Activated CD4-positive, alpha-beta T cell treated with anti-CD3 and anti-CD28 coated beads for 36 hours (primary cell): Measurements from ENCODE around the gene PARD6B. TPM values are rescaled to one million over a fixed set of nuclear protein-coding genes. Genes with fewer than 3 reads are reported as not detected.
A peak's percentile ranks its signal among the peaks of the same experiment; 100 is the strongest.

ENCODE experiments used
- ATAC-seq: fragments of 200-7000 bp; cut with Tn5 transposase; one replicate; pipeline ENCODE4 v1.10.0; 2021; ENCODE audit warnings: mild to moderate bottlenecking, moderate library complexity
- CTCF ChIA-PET: fragments of 350-600 bp; sonication (Branson Sonifier 250); formaldehyde crosslinking; loops from one replicate; lab custom pipeline; 2021; ENCODE audit warnings: antibody characterized with exemption; lab: Charles Lee
- POLR2A ChIA-PET: fragments of 350-600 bp; sonication (Branson Sonifier 250); formaldehyde crosslinking; loops from one replicate; lab custom pipeline; 2021; ENCODE audit warnings: antibody characterized with exemption, inconsistent platforms; lab: Charles Lee
- DNase-seq: peaks from one replicate; pipeline ENCODE4 v3.0.0-alpha.2; 2020
- H3K27ac Mint-ChIP-seq: one replicate; pipeline ENCODE4 v1.8.0; 2021; ENCODE audit warnings: mixed read lengths
- H3K27me3 Mint-ChIP-seq: one replicate; pipeline ENCODE4 v1.8.0; 2021; ENCODE audit warnings: mixed read lengths
- H3K36me3 Mint-ChIP-seq: one replicate; pipeline ENCODE4 v1.8.0; 2021; ENCODE audit warnings: low read depth, mixed read lengths
- H3K4me1 Mint-ChIP-seq: one replicate; pipeline ENCODE4 v1.8.0; 2021; ENCODE audit warnings: mixed read lengths
- H3K4me3 Mint-ChIP-seq: one replicate; pipeline ENCODE4 v1.8.0; 2021; ENCODE audit warnings: mild to moderate bottlenecking, moderate library complexity, mixed read lengths
- H3K9me3 Mint-ChIP-seq: one replicate; pipeline ENCODE4 v1.8.0; 2021; ENCODE audit warnings: low read depth, mixed read lengths
- intact Hi-C, 2 experiments: fragments of 100-400 bp; cut with DNase I in 1 of 2; cut with micrococcal nuclease in 1 of 2; formaldehyde crosslinking; loops; one replicate each; pipeline versions ENCODE4 v1.14.2 to v1.15.1; 2022 to 2024; cut with DNase I, micrococcal nuclease
- total RNA-seq, 2 experiments: library from RNA; stranded (reverse); gene quantifications; one replicate each; pipeline ENCODE4 v1.2.3, GENCODE V29; 2021

PARD6B gene
- total RNA-seq, 2 experiments from 2014 or later, result 4.9 to 6.2 TPM

GRCh38 chr20:50734730-50735679 is 3.6 kb downstream of the PARD6B start:
- no peaks in the 10 kb centered on the region for H3K9me3 Mint-ChIP-seq
- ChIA-PET POLR2A (interaction anchor here (0.7 kb wide), 1 partner anchor 294 kb away, joined by 3 read pairs; no protein-coding TSS in a partner anchor), CTCF (interaction anchor here (0.9 to 1.8 kb wide), 2 partner anchors 13 to 15 kb away, joined by 3 to 4 read pairs; no protein-coding TSS in a partner anchor)
- no peaks in the 10 kb centered on the region for H3K27me3 Mint-ChIP-seq
- no peak overlapping the region for H3K27ac Mint-ChIP-seq
- H3K4me3 Mint-ChIP-seq, result no peak overlapping the region
- H3K36me3 Mint-ChIP-seq, result peaks cover 4% of the 10 kb centered on the region
- ATAC-seq (no peak), DNase-seq (no peak)
- peaks cover 36% of the 10 kb centered on the region for H3K4me1 Mint-ChIP-seq
- intact Hi-C loops, result loop anchor here in 1 of 2 experiments (10.0 kb wide), 1 partner anchor 540 kb away; the partner anchor contains the start of gene CEBPB

GRCh38 chr20:50735813-50736212 is 4.4 kb downstream of the PARD6B start:
- H3K4me3 Mint-ChIP-seq, result no peak overlapping the region
- ATAC-seq (no peak), DNase-seq (no peak)
- intact Hi-C loops, result loop anchor here in 1 of 2 experiments (10.0 kb wide), 1 partner anchor 541 kb away; the partner anchor contains the start of gene CEBPB
- CTCF ChIA-PET, result interaction anchor here (1.8 kb wide), 1 partner anchor 14 kb away, joined by 4 read pairs; no protein-coding TSS in a partner anchor
- H3K9me3 Mint-ChIP-seq, result no peaks in the 10 kb centered on the region
- H3K27me3 Mint-ChIP-seq, result no peaks in the 10 kb centered on the region
- H3K4me1 Mint-ChIP-seq, result peaks cover 31% of the 10 kb centered on the region
- no peak overlapping the region for H3K27ac Mint-ChIP-seq
- H3K36me3 Mint-ChIP-seq, result peaks cover 4% of the 10 kb centered on the region
- POLR2A ChIA-PET, result no interaction called here

- intact Hi-C loops, result loop anchor here in 1 of 2 experiments (10.0 kb wide), 1 partner anchor 543 kb away; the partner anchor contains the start of gene CEBPB
- H3K9me3 Mint-ChIP-seq, result no peaks in the 10 kb centered on the region
- no peaks in the 10 kb centered on the region for H3K27me3 Mint-ChIP-seq
- H3K4me1 Mint-ChIP-seq, result peaks cover 34% of the 10 kb centered on the region
- no peak for ATAC-seq
- H3K27ac Mint-ChIP-seq, result no peak overlapping the region
- ChIA-PET POLR2A (interaction anchor here (0.6 kb wide), 2 partner anchors 24 to 231 kb away, joined by 3 read pairs; no protein-coding TSS in a partner anchor), CTCF (interaction anchor here (1.1 kb wide), 1 partner anchor 8 kb away, joined by 3 read pairs; no protein-coding TSS in a partner anchor)
- H3K36me3 Mint-ChIP-seq, result peaks cover 4% of the 10 kb centered on the region
- no peak for DNase-seq
- no peak overlapping the region for H3K4me3 Mint-ChIP-seq
Observed at GRCh38 chr20:50737352-50737751, 6.0 kb downstream of the PARD6B start.

GRCh38 chr20:50743087-50743486 is 11.7 kb downstream of the PARD6B start:
- H3K27ac Mint-ChIP-seq, result no peak overlapping the region
- peaks cover 7% of the 10 kb centered on the region for H3K36me3 Mint-ChIP-seq
- H3K27me3 Mint-ChIP-seq, result no peaks in the 10 kb centered on the region
- no peaks in the 10 kb centered on the region for H3K9me3 Mint-ChIP-seq
- no peak overlapping the region for H3K4me3 Mint-ChIP-seq
- peaks cover 44% of the 10 kb centered on the region for H3K4me1 Mint-ChIP-seq
- DNase-seq (no peak), ATAC-seq (no peak)
- intact Hi-C loops, result no loop called here
- ChIA-PET CTCF (interaction anchor here (0.7 to 1.0 kb wide), 2 partner anchors 12 to 99 kb away, joined by 3 read pairs; partner anchors contain the start of gene PARD6B), POLR2A (no interaction called here)

GRCh38 chr20:50744143-50744792 is 12.9 kb downstream of the PARD6B start:
- Mint-ChIP-seq H3K27ac (peak overlapping the region; percentile 71), H3K4me1 (peaks cover 46% of the 10 kb centered on the region), H3K9me3 (no peaks in the 10 kb centered on the region), H3K4me3 (no peak overlapping the region), H3K27me3 (no peaks in the 10 kb centered on the region), H3K36me3 (peaks cover 6% of the 10 kb centered on the region)
- intact Hi-C loops, result no loop called here
- no peak for ATAC-seq
- peak; percentile 40 for DNase-seq
- ChIA-PET CTCF (interaction anchor here (2.2 kb wide), 1 partner anchor 15 kb away, joined by 11 read pairs; no protein-coding TSS in a partner anchor), POLR2A (no interaction called here)

- ATAC-seq (peak; percentile 3), DNase-seq (no peak)
- Mint-ChIP-seq H3K4me1 (peaks cover 43% of the 10 kb centered on the region), H3K9me3 (no peaks in the 10 kb centered on the region), H3K27ac (peak overlapping the region; percentile 80), H3K4me3 (no peak overlapping the region), H3K27me3 (no peaks in the 10 kb centered on the region), H3K36me3 (peaks cover 9% of the 10 kb centered on the region)
- ChIA-PET POLR2A (interaction anchor here (0.6 to 1.3 kb wide), 2 partner anchors 21 to 189 kb away, joined by 4 to 6 read pairs; no protein-coding TSS in a partner anchor), CTCF (interaction anchor here (0.6 to 2.2 kb wide), 8 partner anchors 10 to 49 kb away, joined by 3 to 11 read pairs (median 5); partner anchors contain the start of genes BCAS4 and PARD6B)
- intact Hi-C loops, result loop anchor here (1.0 to 5.0 kb wide), 3 partner anchors 13 to 558 kb away; partner anchors contain the start of gene PARD6B (in 1 of the 2)
Observed at GRCh38 chr20:50745634-50746137, 14.3 kb downstream of the PARD6B start.

- Mint-ChIP-seq H3K36me3 (peaks cover 9% of the 10 kb centered on the region), H3K27ac (peak overlapping the region; percentile 80), H3K27me3 (no peaks in the 10 kb centered on the region), H3K4me3 (no peak overlapping the region), H3K9me3 (no peaks in the 10 kb centered on the region), H3K4me1 (peaks cover 40% of the 10 kb centered on the region)
- ATAC-seq, result peak; percentile 95
- peak; percentile 26 for DNase-seq
- CTCF ChIA-PET, result interaction anchor here (0.9 to 2.2 kb wide), 8 partner anchors 9 to 48 kb away, joined by 3 to 11 read pairs (median 6); partner anchors contain the start of genes BCAS4 and PARD6B
- intact Hi-C loops, result loop anchor here (1.0 to 5.0 kb wide), 3 partner anchors 14 to 559 kb away; partner anchors contain the start of gene PARD6B (in 1 of the 2)
- POLR2A ChIA-PET, result interaction anchor here (0.6 to 1.3 kb wide), 2 partner anchors 21 to 190 kb away, joined by 4 to 6 read pairs; no protein-coding TSS in a partner anchor
Observed at GRCh38 chr20:50746138-50746940, 15.0 kb downstream of the PARD6B start.

- ATAC-seq (no peak), DNase-seq (no peak)
- ChIA-PET CTCF (interaction anchor here (0.5 to 1.0 kb wide), 5 partner anchors 8 to 1853 kb away, joined by 3 to 6 read pairs (median 3); no protein-coding TSS in a partner anchor), POLR2A (no interaction called here)
- Mint-ChIP-seq H3K9me3 (no peaks in the 10 kb centered on the region), H3K4me1 (peaks cover 39% of the 10 kb centered on the region), H3K4me3 (no peak overlapping the region), H3K27ac (peak overlapping the region; percentile 83), H3K36me3 (peaks cover 9% of the 10 kb centered on the region), H3K27me3 (no peaks in the 10 kb centered on the region)
- intact Hi-C loops, result loop anchor here (2.0 to 5.0 kb wide), 2 partner anchors 14 to 560 kb away; no protein-coding TSS in a partner anchor
Observed at GRCh38 chr20:50747275-50747674, 15.9 kb downstream of the PARD6B start.

- Mint-ChIP-seq H3K4me1 (peaks cover 29% of the 10 kb centered on the region), H3K27ac (no peak overlapping the region), H3K36me3 (peaks cover 7% of the 10 kb centered on the region), H3K27me3 (no peaks in the 10 kb centered on the region), H3K9me3 (no peaks in the 10 kb centered on the region), H3K4me3 (no peak overlapping the region)
- ChIA-PET POLR2A (no interaction called here), CTCF (interaction anchor here (0.6 to 4.1 kb wide), 21 partner anchors 10 to 208 kb away, joined by 3 to 27 read pairs (median 6); partner anchors contain the start of genes DPM1, MOCS3 and RIPOR3)
- DNase-seq (no peak), ATAC-seq (no peak)
- intact Hi-C loops, result no loop called here
Observed at GRCh38 chr20:50750145-50750671, 18.8 kb downstream of the PARD6B start.
